T-helper 2 cell (primary cell): Measurements from ENCODE around the gene ERVK3-1.
A peak's percentile ranks its signal among the peaks of the same experiment; 100 is the strongest.
"Not testable (repeated sequence)": the region's sequence is repeated elsewhere in the genome, so short reads cannot be mapped to it uniquely, and the experiment has no call there.

Experiments
- DNase-seq, 5 experiments: peaks; one replicate each; pipeline versions ENCODE4 v3.0.0 to v3.0.0-alpha.2; 2012 to 2022
- total RNA-seq, 2 donors: gene quantifications; one replicate each; lab custom pipeline; 2026; lab: John Stamatoyannopoulos, UW

The ERVK3-1 gene, protein sequence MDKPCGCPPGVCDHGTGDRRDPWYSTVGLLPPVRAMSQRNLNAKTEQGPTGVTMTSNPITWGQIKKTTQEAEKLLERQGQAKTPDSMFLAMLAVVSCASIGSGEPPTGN
- total RNA-seq: 77.0 to 83.9 reads per million in 2 donors

DNA sequence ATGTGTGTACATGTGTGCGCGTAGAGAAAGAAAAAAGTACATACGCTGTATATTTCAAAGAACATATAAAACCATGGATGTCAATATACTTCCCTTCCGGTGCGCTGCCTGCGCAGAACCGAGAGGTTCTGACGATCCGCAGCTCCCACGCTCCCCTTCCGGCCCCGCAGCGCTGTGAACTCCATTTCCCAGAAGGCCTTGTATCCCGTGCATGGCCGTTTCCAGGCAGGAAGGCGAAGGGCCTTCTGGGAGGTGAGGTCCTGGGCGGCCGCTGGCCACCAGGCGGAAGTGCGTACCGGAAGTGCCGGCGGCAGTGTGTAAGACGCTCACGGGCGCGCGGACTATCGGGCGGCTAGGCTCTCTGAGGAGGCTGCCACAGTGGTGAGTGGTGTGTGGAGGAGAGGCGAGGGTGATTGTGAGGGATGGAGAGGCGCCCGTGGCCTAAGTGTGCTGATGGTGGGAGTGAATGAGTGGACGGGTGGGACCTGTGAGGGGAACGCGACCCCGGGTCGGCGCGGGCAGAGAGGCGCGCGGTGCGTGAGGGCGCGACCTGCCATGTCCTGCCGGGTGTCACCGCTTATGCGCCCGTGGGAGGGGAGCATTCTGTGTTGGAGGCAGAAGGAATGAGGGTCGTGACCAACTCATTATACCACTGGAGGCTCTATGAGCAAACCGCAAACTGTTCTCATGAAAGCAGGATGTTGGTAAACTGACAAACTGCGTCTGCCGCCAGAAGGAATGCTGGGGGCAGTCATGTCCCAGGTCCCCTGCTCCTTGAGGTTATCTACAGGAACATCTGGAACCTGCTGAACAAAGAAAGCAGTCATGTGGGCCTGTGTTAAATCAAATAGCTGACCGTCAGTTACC is at the start of gene ERVK3-1:
ERVK3-1 (plus strand) TSS at position 313 of the 867 bp plus-strand sequence. CDS start 6,792 bp downstream, outside the sequence.
- peak; percentile 87 to 100 (median 92) for DNase-seq

DNA sequence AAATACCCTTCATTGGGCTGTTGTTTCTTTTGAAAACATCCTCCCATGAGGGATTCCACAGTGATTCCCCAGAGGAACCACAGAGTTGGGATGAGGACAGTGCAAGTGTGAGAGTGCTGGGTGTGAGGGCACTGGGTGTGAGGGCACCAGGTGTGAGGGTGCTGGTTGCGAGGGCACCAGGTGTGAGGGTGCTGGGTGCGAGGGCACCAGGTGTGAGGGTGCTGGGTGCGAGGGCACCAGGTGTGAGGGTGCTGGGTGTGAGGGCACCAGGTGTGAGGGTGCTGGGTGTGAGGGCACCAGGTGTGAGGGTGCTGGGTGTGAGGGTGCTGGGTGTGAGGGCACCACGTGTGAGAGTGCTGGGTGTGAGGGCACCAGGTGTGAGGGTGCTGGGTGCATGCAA is 46.9 kb upstream of the ERVK3-1 start:
- DNase-seq: not testable (repeated sequence)

DNA sequence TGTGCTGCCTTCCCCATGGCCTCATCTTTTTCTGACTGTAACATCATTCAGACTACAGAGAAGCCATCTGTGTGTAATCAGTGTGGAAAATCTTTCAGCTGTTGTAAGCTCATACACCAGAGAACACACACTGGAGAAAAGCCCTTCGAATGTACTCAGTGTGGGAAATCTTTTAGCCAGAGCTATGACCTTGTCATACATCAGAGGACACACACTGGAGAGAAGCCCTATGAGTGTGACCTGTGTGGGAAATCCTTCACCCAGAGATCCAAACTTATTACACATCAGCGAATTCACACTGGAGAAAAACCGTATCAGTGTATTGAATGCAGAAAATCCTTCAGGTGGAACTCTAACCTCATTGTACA is 43.6 kb upstream of the ERVK3-1 start:
- DNase-seq: peak in 1 of 5 experiments; percentile 10

DNA sequence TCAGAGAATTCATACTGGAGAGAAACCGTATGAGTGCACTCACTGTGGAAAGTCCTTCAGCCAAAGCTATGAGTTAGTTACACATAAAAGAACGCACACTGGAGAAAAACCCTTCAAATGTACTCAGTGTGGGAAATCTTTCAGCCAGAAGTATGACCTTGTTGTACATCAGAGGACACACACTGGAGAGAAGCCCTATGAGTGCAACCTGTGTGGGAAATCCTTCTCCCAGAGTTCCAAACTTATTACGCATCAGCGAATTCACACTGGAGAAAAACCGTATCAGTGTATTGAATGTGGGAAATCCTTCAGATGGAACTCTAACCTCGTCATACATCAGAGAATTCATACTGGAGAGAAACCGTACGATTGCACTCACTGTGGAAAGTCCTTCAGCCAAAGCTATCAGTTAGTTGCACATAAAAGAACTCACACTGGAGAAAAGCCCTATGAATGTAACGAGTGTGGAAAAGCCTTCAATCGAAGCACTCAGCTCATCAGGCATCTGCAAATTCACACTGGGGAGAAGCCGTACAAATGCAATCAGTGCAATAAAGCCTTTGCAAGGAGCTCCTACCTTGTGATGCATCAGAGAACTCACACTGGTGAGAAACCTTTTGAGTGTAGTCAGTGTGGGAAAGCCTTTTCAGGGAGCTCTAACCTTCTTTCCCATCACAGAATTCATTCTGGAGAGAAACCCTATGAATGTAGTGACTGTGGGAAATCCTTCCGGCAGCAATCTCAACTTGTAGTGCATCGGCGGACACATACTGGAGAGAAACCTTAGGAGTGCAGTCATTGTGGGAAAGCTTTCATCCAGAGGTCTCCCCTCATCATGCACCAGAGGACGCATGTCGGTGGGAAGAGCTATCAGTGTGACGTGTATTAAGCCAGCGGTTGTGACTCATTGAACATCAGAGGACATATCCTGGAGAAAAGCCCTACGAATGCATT is 42.9 kb upstream of the ERVK3-1 start:
- DNase-seq: peak in 1 of 5 experiments; percentile 6

DNA sequence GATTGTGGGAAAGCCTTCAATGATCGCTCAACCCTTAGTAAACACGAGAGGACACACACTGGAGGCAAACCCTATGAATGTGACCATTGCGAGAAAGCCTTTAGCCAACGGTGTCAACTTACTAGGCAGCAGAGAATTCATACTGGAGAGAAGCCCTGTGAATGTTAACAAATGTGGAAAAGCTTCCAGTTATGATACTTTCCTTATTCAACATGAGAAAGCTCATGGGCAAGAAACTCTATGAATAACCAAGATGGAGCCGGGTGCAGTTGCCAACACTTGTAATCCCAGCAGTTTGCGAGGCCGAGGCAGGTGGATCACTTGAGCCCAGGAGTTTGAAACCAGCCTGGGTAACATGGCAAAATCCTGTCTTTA is 42.3 kb upstream of the ERVK3-1 start:
- no peak for DNase-seq

DNA sequence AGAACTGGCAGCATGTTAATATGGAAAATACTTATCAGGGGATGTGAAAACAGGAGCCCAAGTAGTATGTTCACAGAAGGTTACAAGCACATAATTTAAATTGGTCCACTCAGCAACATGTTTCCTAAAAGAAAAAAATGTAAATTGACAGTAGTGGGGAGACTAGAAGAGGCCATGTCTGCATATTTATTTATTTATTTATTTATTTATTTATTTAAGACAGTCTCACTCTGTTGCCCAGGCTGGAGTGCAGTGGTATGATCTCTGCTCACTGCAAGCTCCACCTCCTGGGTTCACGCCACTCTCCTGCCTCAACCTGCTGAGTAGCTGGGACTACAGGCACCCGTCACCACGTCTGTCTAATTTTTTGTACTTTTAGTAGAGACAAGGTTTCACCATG is 40.1 kb upstream of the ERVK3-1 start:
- no peak for DNase-seq

DNA sequence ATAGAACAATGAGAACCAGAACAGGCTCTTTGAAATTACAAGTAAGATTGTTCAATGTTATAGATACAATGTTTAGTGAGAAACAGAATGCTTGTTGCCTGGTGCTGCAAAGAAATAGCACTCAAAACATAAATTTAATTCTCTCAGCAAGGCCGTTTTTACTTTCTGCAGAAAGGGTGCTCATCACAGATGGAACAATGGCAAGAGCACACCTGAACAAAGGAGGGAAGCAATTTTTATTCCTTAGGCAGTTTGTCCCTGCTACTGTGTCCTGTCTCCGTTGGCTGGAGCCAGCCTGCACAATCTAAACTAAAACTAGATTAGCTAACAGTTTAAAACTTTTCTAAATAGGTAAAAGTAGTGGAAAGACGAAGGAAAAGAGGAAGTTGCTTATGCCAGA is 36.8 kb upstream of the ERVK3-1 start:
- DNase-seq: no peak

DNA sequence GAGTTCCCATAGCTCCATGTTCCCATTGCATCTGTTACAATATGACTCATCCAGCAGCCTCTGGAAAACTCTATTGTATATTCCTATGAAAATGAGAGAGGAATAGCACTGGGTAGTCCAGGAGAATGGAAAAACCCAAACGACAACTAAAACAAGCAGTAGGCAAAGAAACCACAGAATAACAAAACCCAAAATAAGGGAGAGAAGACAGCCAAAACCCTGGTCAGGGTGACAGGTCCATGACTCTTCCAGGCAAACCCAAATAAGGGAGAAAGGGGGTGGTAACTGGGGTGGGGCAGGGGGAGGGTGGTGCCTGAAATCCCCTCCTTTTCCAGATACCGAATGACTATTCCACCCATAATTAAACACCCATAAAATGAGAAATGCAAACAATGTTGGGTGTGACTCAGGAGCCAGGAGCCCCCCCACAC is 30.4 kb upstream of the ERVK3-1 start:
- DNase-seq: no peak

DNA sequence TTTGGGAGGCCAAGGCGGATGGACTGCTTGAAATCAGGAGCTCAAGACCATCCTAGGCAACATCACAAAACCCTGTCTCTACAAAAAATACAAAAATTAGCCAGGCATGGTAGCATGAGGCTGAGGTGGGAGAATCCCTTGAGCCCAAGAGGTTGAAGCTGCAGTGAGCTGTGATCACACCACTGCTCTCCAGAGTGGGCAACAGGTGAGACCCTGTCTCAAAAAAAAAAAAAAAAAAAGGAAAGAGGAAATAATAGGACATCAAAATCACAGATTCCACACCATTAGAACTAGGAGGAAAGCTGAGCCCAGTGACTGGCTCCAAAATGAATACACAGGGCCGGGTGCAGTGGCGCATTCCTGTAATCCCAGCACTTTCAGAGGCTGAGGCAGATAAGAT is 29.6 kb upstream of the ERVK3-1 start:
- DNase-seq: no peak

DNA sequence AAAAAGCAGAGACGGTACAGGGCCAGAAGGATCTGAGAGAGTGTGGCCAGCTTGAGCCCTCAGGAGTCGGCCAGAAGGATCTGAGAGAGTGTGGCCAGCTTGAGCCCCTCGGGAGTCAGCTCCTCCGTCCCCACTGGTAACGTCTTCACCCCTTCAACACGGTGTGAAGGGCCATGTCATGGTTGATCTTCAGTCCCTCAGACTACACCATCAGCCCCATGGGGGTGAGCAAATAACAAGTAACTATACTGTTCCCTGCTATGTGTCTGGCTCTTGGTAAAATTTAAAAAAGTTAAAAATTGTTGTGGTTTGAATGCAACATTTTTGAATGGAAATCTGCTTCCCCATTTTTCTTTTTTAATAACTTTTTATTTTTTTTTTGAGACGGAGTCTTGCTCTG is 28.0 kb upstream of the ERVK3-1 start:
- no peak for DNase-seq

DNA sequence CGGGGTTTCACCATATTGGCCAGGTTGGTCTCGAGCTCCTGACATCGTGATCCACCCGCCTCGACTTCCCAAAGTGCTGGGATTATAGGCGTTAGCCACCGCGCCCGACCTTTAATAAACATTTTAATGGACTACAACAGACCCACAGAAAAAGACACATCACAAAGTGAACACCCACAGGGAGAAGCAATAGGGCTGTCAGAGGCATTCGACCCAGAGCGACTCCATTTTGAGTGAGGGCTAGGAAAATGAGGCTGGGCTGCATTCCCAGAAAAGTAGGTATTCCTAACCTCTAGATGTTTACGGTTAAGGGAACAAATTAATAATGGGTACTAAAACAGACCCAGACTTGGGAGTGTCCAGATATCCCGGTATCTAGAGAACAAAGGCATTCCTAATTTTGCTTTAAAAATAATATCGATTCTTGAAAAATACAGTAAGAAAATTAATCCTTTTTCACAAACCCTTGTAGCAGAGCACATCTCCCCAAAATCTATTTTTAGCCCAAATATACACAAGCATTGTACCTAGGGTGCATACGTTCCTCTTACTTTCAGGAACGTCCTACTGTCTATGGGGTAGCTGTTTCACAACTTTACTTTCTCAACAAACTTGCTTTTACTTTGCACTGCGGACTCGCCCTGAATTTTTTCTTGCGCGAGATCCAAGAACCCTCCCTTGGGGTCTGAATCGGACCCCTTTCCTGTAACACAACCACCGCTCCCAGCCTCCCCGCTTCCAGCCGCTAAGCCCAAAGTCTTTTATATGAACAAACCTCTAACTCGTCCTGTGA is 27.2 kb upstream of the ERVK3-1 start:
- no peak for DNase-seq

DNA sequence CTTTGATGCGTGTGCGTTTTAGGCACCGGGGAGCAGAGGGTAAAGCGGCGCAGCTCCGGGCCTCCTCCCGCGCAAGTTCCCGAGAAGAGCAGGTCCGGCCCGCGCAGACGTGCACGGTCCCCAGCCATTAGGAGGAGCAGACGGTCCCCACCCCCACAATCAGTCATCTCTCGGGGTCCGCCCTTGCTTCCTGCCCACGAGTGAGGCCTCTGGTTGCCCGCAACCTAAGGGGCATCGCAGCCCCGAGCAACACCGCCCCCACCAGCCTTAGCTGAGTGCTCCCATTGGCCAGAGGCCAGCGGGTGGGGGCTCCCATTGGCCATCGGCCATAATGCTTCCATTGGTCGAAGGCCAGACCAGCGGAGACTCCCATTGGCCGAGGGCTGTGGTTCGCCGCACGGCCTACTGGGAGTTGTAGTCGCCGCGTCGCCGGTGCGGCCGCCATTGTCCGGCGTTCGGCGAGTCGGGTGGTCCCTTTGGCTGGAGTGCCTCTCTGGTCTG is 26.6 kb upstream of the ERVK3-1 start, which contains the start of gene ZNF8:
ZNF8 (plus strand) TSS at position 415 of the 501 bp plus-strand sequence. CDS start 127 bp downstream, outside the sequence.
- DNase-seq: peak; percentile 87 to 100 (median 94)

DNA sequence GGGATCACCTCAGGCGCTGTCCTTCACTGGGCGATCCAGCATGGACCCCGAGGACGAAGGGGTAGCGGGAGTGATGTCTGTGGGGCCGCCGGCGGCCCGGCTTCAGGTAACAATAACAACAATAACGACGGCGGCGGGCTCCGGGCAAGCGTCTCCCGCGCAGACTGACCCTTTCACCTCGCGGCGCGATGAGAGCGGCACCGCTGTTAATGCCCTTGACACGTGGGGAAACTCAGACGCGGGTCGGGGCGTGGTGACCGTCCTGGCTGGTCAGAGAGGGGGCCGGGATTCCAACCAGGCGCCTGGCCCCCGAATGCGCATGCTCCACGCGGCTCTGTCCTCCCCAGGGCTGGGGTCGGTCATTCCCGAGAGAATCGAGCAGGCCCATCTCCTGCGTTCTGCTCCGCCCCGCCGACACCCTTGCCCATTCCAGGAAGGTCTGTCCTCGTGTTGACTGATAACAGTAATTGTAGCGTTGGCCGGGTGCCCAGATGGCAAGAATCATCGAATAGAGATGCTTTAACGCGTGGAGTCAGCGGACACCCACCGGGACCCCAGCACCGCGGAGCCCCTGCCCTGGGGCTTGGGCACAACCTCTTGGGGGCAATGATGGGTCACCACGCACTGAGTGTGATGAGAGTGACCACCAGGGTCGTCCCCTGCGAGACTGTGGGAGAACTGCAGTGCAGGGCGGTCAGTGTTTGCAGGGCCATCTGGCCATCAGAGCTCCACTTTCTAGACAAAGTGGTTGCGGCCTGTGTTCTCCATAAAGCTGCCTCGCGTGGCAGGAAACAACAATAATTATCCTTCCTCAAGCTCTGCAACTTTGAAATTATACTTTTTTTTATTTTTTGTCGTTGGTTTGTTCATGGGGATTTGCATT is 25.9 kb upstream of the ERVK3-1 start:
- peak; percentile 4 to 41 (median 17) for DNase-seq

DNA sequence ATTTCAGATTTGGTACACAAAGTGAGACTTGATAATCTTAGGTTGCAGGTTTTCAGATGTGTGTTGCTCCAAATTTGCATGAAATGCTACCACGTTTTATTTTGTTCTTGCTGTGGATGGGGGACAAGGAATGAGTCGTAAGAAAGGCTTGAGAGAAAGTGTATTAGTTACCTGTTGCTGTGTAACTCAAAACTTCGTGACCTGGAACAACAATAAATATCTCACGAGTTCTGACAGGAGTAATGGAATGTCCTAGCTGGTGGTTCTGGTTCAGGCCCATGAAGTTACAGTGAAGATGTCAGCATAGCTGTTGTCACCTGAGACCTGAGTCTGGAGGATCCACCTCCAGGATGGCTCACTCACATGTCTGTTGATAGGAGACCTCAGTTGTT is 25.3 kb upstream of the ERVK3-1 start:
- DNase-seq: no peak

DNA sequence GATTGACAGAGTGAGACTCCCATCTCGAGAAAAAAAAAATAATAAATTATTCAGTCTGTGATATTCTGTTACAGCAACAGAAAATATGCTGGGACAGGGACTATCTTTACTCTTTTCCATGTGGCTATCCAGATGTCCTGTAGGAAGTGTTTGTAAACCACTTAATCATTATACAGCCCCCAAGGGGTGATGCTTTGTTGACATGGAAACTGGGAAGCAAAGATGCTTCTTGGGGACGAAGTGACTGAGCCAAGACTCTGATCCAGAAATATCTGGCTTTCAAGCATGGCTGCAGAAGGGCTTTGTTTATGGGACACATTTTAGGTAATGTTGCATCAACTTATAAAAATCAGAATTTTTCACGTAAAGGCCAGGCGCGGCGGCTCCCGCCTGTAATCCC is 21.0 kb upstream of the ERVK3-1 start:
- no peak for DNase-seq

DNA sequence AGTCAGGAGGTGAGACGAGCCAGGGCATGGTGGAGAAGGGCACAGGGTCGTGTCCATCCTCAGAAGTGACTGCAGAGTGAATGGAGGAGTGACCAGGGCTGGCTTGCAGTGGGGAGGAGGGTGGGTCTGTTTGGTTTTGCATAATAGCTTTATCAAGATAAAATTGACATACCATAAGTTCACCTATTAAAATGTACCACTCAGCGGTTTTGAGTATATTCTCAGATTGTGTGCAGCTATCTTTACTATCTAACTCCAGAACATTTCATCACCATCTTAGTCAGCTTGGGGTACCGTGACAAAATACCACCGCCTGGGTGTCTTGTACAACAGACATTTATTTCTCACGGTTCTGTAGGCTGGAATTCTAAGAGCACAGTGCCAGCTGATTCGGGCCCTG is 13.2 kb upstream of the ERVK3-1 start:
- DNase-seq: no peak

DNA sequence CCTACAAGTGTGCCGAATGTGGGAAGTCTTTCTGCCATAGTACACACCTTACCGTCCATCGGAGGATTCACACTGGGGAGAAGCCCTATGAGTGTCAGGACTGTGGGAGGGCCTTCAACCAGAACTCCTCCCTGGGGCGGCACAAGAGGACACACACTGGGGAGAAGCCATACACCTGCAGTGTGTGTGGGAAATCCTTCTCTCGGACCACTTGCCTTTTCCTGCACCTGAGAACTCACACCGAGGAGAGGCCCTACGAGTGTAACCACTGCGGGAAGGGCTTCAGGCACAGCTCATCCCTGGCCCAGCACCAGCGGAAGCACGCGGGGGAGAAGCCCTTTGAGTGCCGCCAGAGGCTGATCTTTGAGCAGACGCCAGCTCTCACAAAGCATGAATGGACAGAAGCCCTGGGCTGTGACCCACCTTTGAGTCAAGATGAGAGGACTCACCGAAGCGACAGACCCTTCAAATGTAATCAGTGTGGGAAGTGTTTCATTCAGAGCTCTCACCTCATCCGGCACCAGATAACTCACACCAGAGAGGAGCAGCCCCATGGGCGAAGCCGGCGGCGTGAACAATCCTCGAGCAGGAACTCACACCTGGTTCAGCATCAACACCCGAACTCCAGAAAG is 10.3 kb upstream of the ERVK3-1 start:
- no peak for DNase-seq

DNA sequence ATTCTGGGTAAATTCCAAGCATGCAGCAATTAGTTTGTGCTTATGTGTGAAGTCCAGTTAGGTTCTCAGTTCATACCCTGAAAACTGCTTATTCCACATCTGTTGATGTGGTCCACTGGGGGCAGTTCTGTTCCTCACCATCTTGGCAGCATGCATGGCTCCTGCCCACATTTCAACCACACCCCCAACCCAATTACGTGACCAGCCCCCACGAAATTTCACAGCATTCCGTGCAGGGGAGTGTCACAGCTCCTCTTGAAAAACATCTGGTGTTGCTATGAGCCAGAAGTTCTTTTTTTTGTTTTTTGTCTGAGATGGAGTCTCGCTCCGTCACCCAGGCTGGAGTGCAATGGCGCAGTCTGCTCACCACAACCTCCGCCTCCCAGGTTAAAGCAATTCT is 9.1 kb upstream of the ERVK3-1 start:
- no peak for DNase-seq

DNA sequence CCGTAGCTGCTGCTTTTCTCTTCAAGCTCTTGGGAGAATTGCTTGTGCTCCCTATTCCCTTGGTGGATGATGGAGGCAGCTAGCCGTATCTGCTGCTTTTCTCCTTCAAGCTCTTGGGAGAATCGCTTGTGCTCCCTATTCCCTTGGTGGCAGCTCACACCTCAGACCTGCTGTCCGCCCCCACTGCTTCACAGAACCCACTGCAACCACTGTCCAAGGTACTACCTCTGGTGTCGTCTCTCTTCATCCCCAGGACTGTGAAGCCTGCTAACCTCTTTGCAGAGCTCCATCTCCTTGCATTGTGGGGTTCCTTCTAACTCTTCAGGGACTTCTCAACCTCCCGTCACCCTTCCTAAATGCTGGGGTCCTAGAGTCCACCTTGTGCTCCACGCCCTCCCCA is 4.6 kb upstream of the ERVK3-1 start:
- DNase-seq: no peak

DNA sequence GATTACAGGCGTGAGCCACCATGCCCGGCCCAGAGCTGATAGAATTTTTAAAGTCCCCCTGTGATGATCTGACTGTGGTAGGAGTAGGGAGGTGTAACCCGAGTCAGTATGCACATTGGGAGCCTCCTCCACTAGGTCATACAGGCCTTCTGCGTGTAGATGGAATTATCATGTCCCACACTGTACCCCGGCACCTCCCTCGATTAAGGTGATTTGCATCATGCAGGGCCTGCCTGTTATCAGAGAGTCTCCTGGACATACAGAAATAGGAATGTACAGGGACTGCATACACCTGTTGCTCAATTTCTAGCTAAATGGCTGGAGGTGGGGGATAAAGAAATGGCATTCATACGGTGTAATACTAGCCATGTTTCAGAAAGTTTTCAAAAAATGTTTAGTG is 922 bp upstream of the ERVK3-1 start:
- no peak for DNase-seq

DNA sequence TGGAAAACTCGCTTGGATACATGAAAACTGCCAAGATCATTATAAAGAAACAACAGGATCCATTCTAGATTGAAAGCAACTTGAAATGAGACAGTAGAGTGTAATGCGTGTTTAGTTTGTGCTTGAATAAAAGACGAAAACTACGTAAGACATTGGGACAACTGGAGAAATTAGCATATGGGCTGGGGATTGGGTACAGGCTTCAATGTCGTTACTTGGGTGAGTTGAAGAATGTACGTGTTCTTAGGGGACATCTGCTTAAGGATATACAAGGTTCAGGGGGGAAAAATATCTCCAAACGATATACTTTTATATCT is 471 bp upstream of the ERVK3-1 start:
- DNase-seq: no peak
